Neural progenitor cell (in vitro differentiated cells): ENCODE results near the gene MSGN1.

Source experiments
- CTCF ChIP-seq: fragments of 200-600 bp; sonication (generic); IDR thresholded peaks from 2 replicates; pipeline ENCODE4 v1.5.1; 2017; ENCODE audit warnings: antibody characterized with exemption, mild to moderate bottlenecking
- EZH2 ChIP-seq: fragments of 200-600 bp; sonication (generic); IDR thresholded peaks from 2 replicates; pipeline ENCODE4 v1.6.1; 2017; ENCODE audit warnings: antibody characterized with exemption, mild to moderate bottlenecking, moderate library complexity
- EZH2phosphoT487 ChIP-seq: fragments of 200-600 bp; sonication (generic); IDR thresholded peaks from 2 replicates; pipeline ENCODE4 v1.6.1; 2017; ENCODE audit warnings: antibody characterized with exemption

- TF ChIP-seq CTCF, result no peak
- TF ChIP-seq EZH2, result no peak
- no peak for TF ChIP-seq EZH2phosphoT487
Measured at GRCh38 chr2:17858064-17858463, 41.8 kb downstream of the MSGN1 start.
